K562 (cell line): ENCODE results near the gene SELPLG. TPM values are rescaled to one million over a fixed set of nuclear protein-coding genes. Genes with fewer than 3 reads are reported as not detected.

Experiments
- ATAC-seq: fragments of 200-7000 bp; cut with Tn5 transposase; 3 replicates; pipeline ENCODE4 v1.9.1; 2020; ENCODE audit warnings: moderate library complexity
- BruUV-seq: library from RNA; stranded (reverse); fragments of 400-500 nt; replicated peaks from 2 replicates; lab custom pipeline; 2021; lab: Mats Ljungman, UMichigan
- CTCF ChIA-PET: fragments of 300-600 bp; formaldehyde crosslinking; extraction: SDS; loops from one replicate; lab custom pipeline; 2021; ENCODE audit warnings: low intra/inter-chr PET ratio; lab: Yijun Ruan, JAX
- POLR2A ChIA-PET: fragments of 300-600, 350-650 bp; sonication (Branson Sonifier 250); formaldehyde crosslinking; extraction: SDS; loops from one replicate; lab custom pipeline; 2021; ENCODE audit warnings: antibody characterized with exemption, inconsistent platforms; lab: Yijun Ruan, JAX
- DNase-seq, 4 experiments: peaks; one replicate each; pipeline versions ENCODE4 v3.0.0 to v3.0.0-alpha.2; 2011 to 2018; ENCODE audit warnings: low spot score in 3 of 4, mixed read lengths in 3 of 4; ENCODE audit errors: extremely low read depth in 1 of 4
- FAIRE-seq: peaks from 2 replicates; lab custom pipeline; 2011; peaks lifted over from hg19 to GRCh38; lab: Jason Lieb, UNC
- H2AFZ ChIP-seq: 2 replicates; pipeline ENCODE4 v1.6.0; 2011; ENCODE audit warnings: low read depth, low read length, control low read depth, inconsistent platforms
- H3K27ac ChIP-seq: fragments of 200-600 bp; 3 replicates; pipeline ENCODE4 v1.8.0; 2011; ENCODE audit warnings: low read depth, mild to moderate bottlenecking, control low read depth, inconsistent platforms, low read length, moderate library complexity, mixed read lengths; ENCODE audit errors: extremely low read depth
- H3K27me3 ChIP-seq, 2 experiments: fragments of 300-600 bp in 1 of 2; 2 replicates in 1 of 2; 3 replicates in 1 of 2; pipeline versions ENCODE4 v1.6.0 to v1.8.0; 2011; ENCODE audit warnings: inconsistent platforms in 2 of 2, low read length in 2 of 2, mild to moderate bottlenecking in 1 of 2, mixed read lengths in 1 of 2, moderate library complexity in 1 of 2; ENCODE audit not compliant: control insufficient read depth in 2 of 2, insufficient read depth in 2 of 2
- H3K36me3 ChIP-seq: fragments of 300-600 bp; 3 replicates; pipeline ENCODE4 v1.8.0; 2011; ENCODE audit warnings: mild to moderate bottlenecking, low read length, inconsistent platforms; ENCODE audit not compliant: control insufficient read depth, insufficient read depth
- H3K4me1 ChIP-seq, 2 experiments: fragments of 200-600 bp in 1 of 2; replicated peaks in 1 of 2; 2 replicates in 1 of 2; 3 replicates in 1 of 2; pipeline versions ENCODE4 v1.5.1 to v1.8.0; 2011; ENCODE audit warnings: inconsistent platforms in 2 of 2, low read length in 2 of 2, mild to moderate bottlenecking in 1 of 2, mixed read lengths in 1 of 2, moderate library complexity in 1 of 2; ENCODE audit not compliant: control insufficient read depth in 2 of 2, insufficient read depth in 2 of 2
- H3K4me2 ChIP-seq: 2 replicates; pipeline ENCODE4 v1.6.1; 2011; ENCODE audit warnings: low read length, control low read depth, inconsistent platforms, mixed read lengths; ENCODE audit not compliant: insufficient read depth
- H3K4me3 ChIP-seq: fragments of 200-600 bp; sonication (generic), shearing (Covaris generic); 2 replicates; pipeline ENCODE4 v1.5.1; 2016; ENCODE audit warnings: control low read depth, inconsistent platforms
- H3K79me2 ChIP-seq: fragments of 200-600 bp; 3 replicates; pipeline ENCODE4 v1.8.0; 2011; ENCODE audit warnings: low read length, inconsistent platforms; ENCODE audit not compliant: control insufficient read depth, insufficient read depth
- H3K9ac ChIP-seq, 2 experiments: 2 replicates each; pipeline versions ENCODE4 v1.6.0 to v1.6.1; 2011; ENCODE audit warnings: low read depth in 2 of 2, low read length in 2 of 2, control low read depth in 1 of 2, inconsistent platforms in 1 of 2, mild to moderate bottlenecking in 1 of 2, mixed read lengths in 1 of 2; ENCODE audit not compliant: insufficient read depth in 1 of 2
- H3K9me1 ChIP-seq: one replicate; pipeline ENCODE4 v1.6.0; 2011; ENCODE audit warnings: inconsistent platforms, mild to moderate bottlenecking, low read length, moderate library complexity; ENCODE audit not compliant: control insufficient read depth, insufficient read depth
- H3K9me3 ChIP-seq: replicated peaks from 2 replicates; pipeline ENCODE4 v1.5.1; 2011; ENCODE audit warnings: low read depth, low read length, inconsistent platforms; ENCODE audit not compliant: control insufficient read depth, insufficient read depth
- H4K20me1 ChIP-seq: replicated peaks from 2 replicates; pipeline ENCODE4 v1.6.1; 2011; ENCODE audit warnings: low read length, inconsistent platforms, mixed read lengths; ENCODE audit not compliant: control insufficient read depth, insufficient read depth
- FOXA1 ChIP-seq: fragments of 450-650 bp; IDR thresholded peaks from 2 replicates; pipeline ENCODE4 v1.6.1; 2016; ENCODE audit warnings: mild to moderate bottlenecking, borderline replicate concordance
- KLF16 ChIP-seq: IDR thresholded peaks from 2 replicates; pipeline ENCODE4 v1.6.1; 2016; ENCODE audit warnings: antibody characterized with exemption
- MCM5 ChIP-seq: fragments of 450-650 bp; IDR thresholded peaks from 2 replicates; pipeline ENCODE4 v1.6.1; 2016; ENCODE audit warnings: low read depth
- SPI1 ChIP-seq: IDR thresholded peaks from 2 replicates; pipeline ENCODE4 v1.6.1; 2011; ENCODE audit warnings: low read depth, low read length, control low read depth, borderline replicate concordance
- ZBTB7A ChIP-seq: IDR thresholded peaks from 2 replicates; pipeline ENCODE4 v1.6.1; 2011; ENCODE audit warnings: low read depth, mild to moderate bottlenecking, low read length, moderate library complexity, borderline replicate concordance; ENCODE audit not compliant: control insufficient read depth
- WGBS: fragments of 100-300 bp; shearing (Covaris generic); methylation state at CpG from one replicate; pipeline ENCODE4 v1.1.6; 2016; ENCODE audit warnings: low coverage, mixed read lengths; ENCODE audit not compliant: insufficient coverage; ENCODE audit errors: missing lambda C conversion rate; 5-methylcytosine and 5-hydroxymethylcytosine counted together
- in situ Hi-C: fragments of 300-500 bp; cut with MboI; formaldehyde crosslinking; loops from 4 replicates; pipeline ENCODE4 v1.15.0; 2018; ENCODE audit warnings: inconsistent platforms, mixed read lengths
- intact Hi-C: fragments of 100-400 bp; cut with micrococcal nuclease; formaldehyde crosslinking; loops from 2 replicates; pipeline ENCODE4 v1.14.2; 2022
- polyA plus RNA-seq, 8 experiments: library from polyadenylated mRNA; depleted of rRNA in 4 of 8; stranded (reverse) in 5 of 8; unstranded in 3 of 8; fragments of >200 nt; fragmentation: Nextera tagmentation in 2 of 8; fragmentation: Illumina TruSeq in 1 of 8; extraction: Ambion mirVana in 2 of 8; extraction: Trizol in 1 of 8; gene quantifications; 2 replicates each; pipeline versions ENCODE4 v1.2.1 to v1.2.3, GENCODE V29; 2011 to 2014; ENCODE audit warnings: inconsistent platforms in 1 of 8, missing spikeins in 1 of 8
- total RNA-seq, 7 experiments: library from RNA; depleted of rRNA in 6 of 7; stranded (reverse); fragments of >200 nt in 6 of 7; fragmentation: Illumina TruSeq in 2 of 7; extraction: Trizol in 2 of 7; gene quantifications; 2 replicates each; pipeline versions ENCODE4 v1.2.1 to v1.2.3, GENCODE V29; 2011 to 2021; ENCODE audit warnings: low replicate concordance in 1 of 7
- TF ChIP-seq, protein P1 (sequence below): IDR thresholded peaks from 3 replicates; pipeline ENCODE4 v1.6.1; 2011; ENCODE audit warnings: borderline replicate concordance, mild to moderate bottlenecking; ENCODE audit not compliant: insufficient read length, insufficient read depth

SELPLG gene
- total and polyA plus RNA-seq, 9 of the 15 experiments (the other 6 are each of a cell fraction or from before 2014, with no cell fraction given) = 0.22 to 10.2 (median 1.7) TPM

DNA sequence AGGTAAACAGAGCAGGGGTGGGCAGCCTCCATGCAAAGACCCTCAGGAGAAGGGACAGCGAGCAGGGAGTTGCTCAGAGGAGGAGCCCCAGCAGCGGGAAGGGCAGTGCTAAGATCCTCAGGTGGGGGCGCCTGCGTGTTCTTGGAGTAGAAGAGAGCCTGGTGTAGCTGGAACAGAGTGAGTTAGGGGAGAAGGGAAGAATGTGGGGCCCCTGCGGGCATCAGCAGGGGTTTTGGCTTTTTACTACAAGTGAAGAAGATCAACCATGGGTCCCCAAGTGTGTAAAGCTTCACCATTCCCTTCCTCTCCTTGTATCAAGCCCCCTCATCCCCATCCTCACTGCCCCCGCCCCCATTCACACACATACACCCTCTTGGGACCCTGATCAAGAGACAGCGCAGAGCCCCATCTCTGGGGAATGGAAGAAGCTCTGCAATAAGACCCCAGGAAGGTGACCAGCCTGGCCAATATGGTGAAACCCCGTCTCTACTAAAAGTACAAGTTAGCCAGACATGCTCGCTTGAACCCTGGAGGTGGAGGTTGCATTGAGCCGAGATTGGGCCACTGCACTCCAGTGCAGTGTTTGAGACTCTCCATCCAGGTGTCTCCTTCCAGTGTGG lies 25.6 kb downstream of the SELPLG start (continued):
- no peak for TF ChIP-seq FOXA1
- no peak for TF ChIP-seq MCM5
- TF ChIP-seq ZBTB7A = no peak
- no peak for TF ChIP-seq KLF16
- TF ChIP-seq, protein P1, sequence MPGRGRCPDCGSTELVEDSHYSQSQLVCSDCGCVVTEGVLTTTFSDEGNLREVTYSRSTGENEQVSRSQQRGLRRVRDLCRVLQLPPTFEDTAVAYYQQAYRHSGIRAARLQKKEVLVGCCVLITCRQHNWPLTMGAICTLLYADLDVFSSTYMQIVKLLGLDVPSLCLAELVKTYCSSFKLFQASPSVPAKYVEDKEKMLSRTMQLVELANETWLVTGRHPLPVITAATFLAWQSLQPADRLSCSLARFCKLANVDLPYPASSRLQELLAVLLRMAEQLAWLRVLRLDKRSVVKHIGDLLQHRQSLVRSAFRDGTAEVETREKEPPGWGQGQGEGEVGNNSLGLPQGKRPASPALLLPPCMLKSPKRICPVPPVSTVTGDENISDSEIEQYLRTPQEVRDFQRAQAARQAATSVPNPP = no peak
- TF ChIP-seq, all 486 proteins: peak for 0

DNA sequence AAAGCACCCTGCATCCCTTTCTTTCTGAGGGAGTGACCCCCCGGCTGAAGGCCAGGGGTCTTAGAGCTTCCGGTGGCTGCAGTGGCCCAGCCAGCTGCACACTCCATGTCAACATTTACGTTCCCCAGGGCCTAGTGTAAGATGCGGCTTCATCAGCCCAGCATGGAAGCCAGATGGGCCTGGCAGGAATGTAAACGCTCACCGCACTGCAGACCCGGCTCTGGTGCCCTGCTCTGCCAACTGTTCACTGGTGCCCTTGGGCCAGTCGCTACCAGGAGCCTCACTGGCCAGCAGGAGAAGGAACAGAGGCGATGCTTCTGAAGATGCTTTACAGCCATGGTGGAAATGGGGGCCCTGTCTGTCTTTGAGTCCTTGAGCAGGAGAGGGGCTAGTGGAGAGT lies 27.2 kb downstream of the SELPLG start:
- BruUV-seq = no TSS peak
- Histone ChIP-seq H2AFZ (no peak overlapping the region), H3K4me3 (no peak overlapping the region), H3K36me3 (no peaks in the 10 kb centered on the region), H4K20me1 (no peaks in the 10 kb centered on the region), H3K4me2 (no peak overlapping the region), H3K27ac (no peak overlapping the region)
- in situ Hi-C loops = no loop called here
- no peak for TF ChIP-seq SPI1
- TF ChIP-seq, all 486 proteins: peak for 0
- CTCF ChIA-PET = no interaction called here
- Histone ChIP-seq H3K9me3 (no peaks in the 10 kb centered on the region), H3K27me3 (no peaks in the 10 kb centered on the region), H3K4me1 (peaks cover 9 to 16% of the 10 kb centered on the region in 2 experiments), H3K9ac (no peak overlapping the region; a peak in 1 of 4 replicates), H3K9me1 (no peaks in the 10 kb centered on the region), H3K79me2 (no peaks in the 10 kb centered on the region)
- POLR2A ChIA-PET = no interaction called here
- FAIRE-seq (no peak), ATAC-seq (no peak), DNase-seq (no peak)
- WGBS = 50% methylated on average over 9 of the region's 9 CpGs
- intact Hi-C loops = no loop called here
